Measurements from ENCODE around the gene ADGRD2.

- TF ChIP-seq POLR2A (IDR thresholded peaks at IDR 0.05): no peak
- TF ChIP-seq, protein P1, sequence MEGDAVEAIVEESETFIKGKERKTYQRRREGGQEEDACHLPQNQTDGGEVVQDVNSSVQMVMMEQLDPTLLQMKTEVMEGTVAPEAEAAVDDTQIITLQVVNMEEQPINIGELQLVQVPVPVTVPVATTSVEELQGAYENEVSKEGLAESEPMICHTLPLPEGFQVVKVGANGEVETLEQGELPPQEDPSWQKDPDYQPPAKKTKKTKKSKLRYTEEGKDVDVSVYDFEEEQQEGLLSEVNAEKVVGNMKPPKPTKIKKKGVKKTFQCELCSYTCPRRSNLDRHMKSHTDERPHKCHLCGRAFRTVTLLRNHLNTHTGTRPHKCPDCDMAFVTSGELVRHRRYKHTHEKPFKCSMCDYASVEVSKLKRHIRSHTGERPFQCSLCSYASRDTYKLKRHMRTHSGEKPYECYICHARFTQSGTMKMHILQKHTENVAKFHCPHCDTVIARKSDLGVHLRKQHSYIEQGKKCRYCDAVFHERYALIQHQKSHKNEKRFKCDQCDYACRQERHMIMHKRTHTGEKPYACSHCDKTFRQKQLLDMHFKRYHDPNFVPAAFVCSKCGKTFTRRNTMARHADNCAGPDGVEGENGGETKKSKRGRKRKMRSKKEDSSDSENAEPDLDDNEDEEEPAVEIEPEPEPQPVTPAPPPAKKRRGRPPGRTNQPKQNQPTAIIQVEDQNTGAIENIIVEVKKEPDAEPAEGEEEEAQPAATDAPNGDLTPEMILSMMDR (IDR thresholded peaks at IDR 0.05): no peak
These were observed 35.7 kb downstream of the ADGRD2 start for GRCh38 chr9:124485936-124486335.

All from lower leg skin (tissue), 3 donors.